CD4-positive, alpha-beta memory T cell (primary cell): Measurements from ENCODE around the gene SH3BP2. TPM values are rescaled to one million over a fixed set of nuclear protein-coding genes. Genes with fewer than 3 reads are reported as not detected.

Experiments used
- CTCF ChIA-PET: fragments of 350-600 bp; sonication (Branson Sonifier 250); formaldehyde crosslinking; loops from one replicate; lab custom pipeline; 2021; ENCODE audit warnings: inconsistent platforms; ENCODE audit not compliant: partially characterized antibody; lab: Charles Lee
- POLR2A ChIA-PET: fragments of 350-600 bp; sonication (Branson Sonifier 250); formaldehyde crosslinking; loops from one replicate; lab custom pipeline; 2021; ENCODE audit not compliant: partially characterized antibody; lab: Charles Lee
- DNase-seq, 5 donors: peaks; one replicate each; pipeline versions ENCODE4 v3.0.0 to v3.0.0-alpha.2; 2020 to 2022; ENCODE audit warnings: mixed read lengths in 1 of 5
- H3K27ac ChIP-seq: one replicate; pipeline ENCODE4 v1.7.0; 2013; ENCODE audit warnings: low read depth, low read length
- H3K27me3 ChIP-seq: 2 replicates; pipeline ENCODE4 v1.7.0; 2013; ENCODE audit warnings: mild to moderate bottlenecking, low read length, moderate library complexity; ENCODE audit not compliant: insufficient read depth
- H3K36me3 ChIP-seq: 2 replicates; pipeline ENCODE4 v1.7.0; 2013; ENCODE audit warnings: mild to moderate bottlenecking, low read length, moderate library complexity; ENCODE audit not compliant: insufficient read depth
- H3K4me1 ChIP-seq: 2 replicates; pipeline ENCODE4 v1.7.0; 2013; ENCODE audit warnings: mild to moderate bottlenecking, low read length, moderate library complexity; ENCODE audit not compliant: insufficient read depth
- H3K4me3 ChIP-seq, 2 donors: one replicate each; pipeline ENCODE4 v1.7.0; 2013; ENCODE audit warnings: low read length in 2 of 2, mild to moderate bottlenecking in 1 of 2
- H3K9me3 ChIP-seq, 2 donors: one replicate each; pipeline ENCODE4 v1.7.0; 2013; ENCODE audit warnings: low read length in 2 of 2, control low read depth in 1 of 2; ENCODE audit not compliant: control insufficient read depth in 1 of 2
- H3K27ac Mint-ChIP-seq, 7 donors: one replicate each; pipeline ENCODE4 v1.8.0; 2020 to 2021; ENCODE audit warnings: mixed read lengths in 7 of 7, mild to moderate bottlenecking in 6 of 7, inconsistent platforms in 3 of 7, moderate library complexity in 3 of 7
- H3K27me3 Mint-ChIP-seq, 2 donors: one replicate each; pipeline ENCODE4 v1.8.0; 2020 to 2021; ENCODE audit warnings: mixed read lengths in 2 of 2
- H3K36me3 Mint-ChIP-seq, 2 donors: one replicate each; pipeline ENCODE4 v1.8.0; 2020 to 2021; ENCODE audit warnings: mixed read lengths in 2 of 2, inconsistent platforms in 1 of 2, mild to moderate bottlenecking in 1 of 2
- H3K4me1 Mint-ChIP-seq, 4 donors: one replicate each; pipeline ENCODE4 v1.8.0; 2020 to 2021; ENCODE audit warnings: mixed read lengths in 4 of 4, mild to moderate bottlenecking in 1 of 4
- H3K4me3 Mint-ChIP-seq, 8 donors: one replicate each; pipeline ENCODE4 v1.8.0; 2020 to 2021; ENCODE audit warnings: mixed read lengths in 8 of 8, mild to moderate bottlenecking in 7 of 8, moderate library complexity in 6 of 8, inconsistent platforms in 3 of 8
- H3K9me3 Mint-ChIP-seq, 8 donors: one replicate each; pipeline ENCODE4 v1.8.0; 2020 to 2021; ENCODE audit warnings: mixed read lengths in 8 of 8, mild to moderate bottlenecking in 5 of 8, inconsistent platforms in 3 of 8, moderate library complexity in 1 of 8
- intact Hi-C: fragments of 100-400 bp; cut with micrococcal nuclease; formaldehyde crosslinking; loops from one replicate; pipeline ENCODE4 v1.15.1; 2023
- polyA plus RNA-seq, 2 donors: library from polyadenylated mRNA; unstranded; fragments of 300-500 nt; fragmentation: Illumina TruSeq; gene quantifications; one replicate each; pipeline ENCODE4 v1.2.3, GENCODE V29; 2021
- total RNA-seq, 2 experiments: library from RNA; stranded (reverse); gene quantifications; one replicate each; pipeline ENCODE4 v1.2.3, GENCODE V29; 2021

The SH3BP2 gene
- total and polyA plus RNA-seq, 4 experiments from 2014 or later = 3.8 to 44.3 (median 27.1) TPM

DNA sequence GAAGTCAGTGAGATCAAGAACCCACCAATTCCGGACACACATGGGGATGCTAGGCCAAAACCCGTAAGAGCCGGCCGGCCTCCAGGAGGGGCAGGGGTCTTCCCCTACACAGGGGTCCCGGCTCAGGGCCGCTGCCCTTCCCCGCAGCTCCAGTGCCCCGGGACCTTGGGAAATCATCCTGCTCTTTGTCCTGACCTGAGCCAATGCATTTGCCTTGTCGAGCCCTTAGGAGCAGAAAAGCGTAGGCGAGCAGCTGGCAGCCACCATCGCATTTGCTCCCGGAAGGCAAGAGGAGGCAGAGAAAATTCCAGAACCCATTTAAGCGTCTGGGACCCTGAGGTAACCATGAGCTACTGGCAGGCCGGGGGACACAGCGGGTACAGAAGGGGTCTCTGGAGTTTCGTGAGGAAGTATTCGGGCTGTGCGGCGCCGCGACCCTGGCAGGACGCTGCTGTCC is 29.3 kb upstream of the SH3BP2 start:
- DNase-seq = no peak
- Mint-ChIP-seq H3K27ac (peak overlapping the region in 2 of 7 donors; percentile 18 to 44), H3K9me3 (no peaks in the 10 kb centered on the region), H3K36me3 (no peaks in the 10 kb centered on the region), H3K27me3 (no peaks in the 10 kb centered on the region), H3K4me3 (peak overlapping the region in 7 of 8 donors; percentile 42 to 76 (median 51)), H3K4me1 (peaks cover 0 to 7% (median 5%) of the 10 kb centered on the region in 4 donors)
- Histone ChIP-seq H3K4me3 (peak overlapping the region in 1 of 2 donors; percentile 38), H3K9me3 (no peaks in the 10 kb centered on the region), H3K36me3 (no peaks in the 10 kb centered on the region), H3K27me3 (no peaks in the 10 kb centered on the region), H3K27ac (no peak overlapping the region), H3K4me1 (peaks cover 10% of the 10 kb centered on the region)
- CTCF ChIA-PET = interaction anchor here (0.6 to 3.2 kb wide), 29 partner anchors 10 to 282 kb away, joined by 3 to 34 read pairs (median 5); partner anchors contain the start of gene GRK4
- intact Hi-C loops = loop anchor here (10.0 kb wide), 1 partner anchor 51 kb away; no protein-coding TSS in a partner anchor
- POLR2A ChIA-PET = interaction anchor here (0.6 to 3.2 kb wide), 10 partner anchors 8 to 1169 kb away, joined by 3 to 15 read pairs (median 4); partner anchors contain the start of genes ADD1 and TNIP2

- no peak overlapping the region for H3K27ac ChIP-seq
- ChIA-PET CTCF (interaction anchor here (0.7 to 1.5 kb wide), 5 partner anchors 8 to 373 kb away, joined by 3 to 4 read pairs (median 3); no protein-coding TSS in a partner anchor), POLR2A (no interaction called here)
- Mint-ChIP-seq H3K27me3 (no peaks in the 10 kb centered on the region), H3K36me3 (no peaks in the 10 kb centered on the region), H3K9me3 (no peaks in the 10 kb centered on the region), H3K27ac (peak overlapping the region in 1 of 7 donors; percentile 25), H3K4me1 (peaks cover 4 to 12% (median 9%) of the 10 kb centered on the region in 4 donors), H3K4me3 (peak overlapping the region in 1 of 8 donors; percentile 52)
- H3K9me3 ChIP-seq = no peaks in the 10 kb centered on the region
- intact Hi-C loops = loop anchor here (2.0 to 10.0 kb wide), 3 partner anchors 49 to 197 kb away; partner anchors contain the start of genes GRK4 and NOP14
- H3K27me3 ChIP-seq = no peaks in the 10 kb centered on the region
- H3K36me3 ChIP-seq = no peaks in the 10 kb centered on the region
- peaks cover 16% of the 10 kb centered on the region for H3K4me1 ChIP-seq
- no peak for DNase-seq
- no peak overlapping the region for H3K4me3 ChIP-seq
These were observed 26.9 kb upstream of the SH3BP2 start for GRCh38 chr4:2765832-2766526.

DNA sequence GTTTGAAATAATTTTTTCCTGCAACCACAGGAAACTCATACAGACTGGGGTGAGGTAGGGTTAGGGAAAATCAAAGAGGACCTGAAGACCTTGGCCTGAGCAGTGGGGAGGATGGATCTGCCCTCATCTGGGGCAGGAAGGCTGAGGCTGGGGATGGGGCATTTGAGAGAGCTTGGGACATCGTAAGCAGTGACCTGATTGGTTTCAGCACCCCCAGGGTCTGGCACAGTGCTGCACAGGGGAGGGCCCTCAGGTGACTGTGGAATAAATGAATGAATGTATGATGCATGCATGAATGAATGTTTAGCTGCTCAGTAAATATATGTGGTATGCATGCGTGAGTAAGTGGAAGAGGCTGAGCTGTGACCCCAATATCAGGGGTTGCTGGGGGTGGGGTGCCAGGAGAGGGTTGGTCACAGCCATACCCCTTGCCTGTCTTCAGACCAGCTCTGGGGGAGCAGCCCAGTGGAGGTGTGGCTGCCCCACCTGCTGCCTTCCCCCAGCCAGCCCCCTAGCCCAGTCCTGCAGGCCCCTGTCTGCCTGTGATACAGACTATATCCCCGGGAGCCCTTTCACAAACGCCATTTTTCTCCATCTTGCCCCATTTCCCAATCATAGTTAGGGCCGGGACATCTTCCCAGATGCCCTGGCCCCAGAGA is 25.7 kb upstream of the SH3BP2 start:
- intact Hi-C loops = loop anchor here (10.0 kb wide), 1 partner anchor 48 kb away; no protein-coding TSS in a partner anchor
- H3K36me3 ChIP-seq = no peaks in the 10 kb centered on the region
- H3K4me3 ChIP-seq = no peak overlapping the region
- ChIA-PET CTCF (interaction anchor here (0.5 to 1.4 kb wide), 4 partner anchors 54 to 278 kb away, joined by 3 to 7 read pairs (median 3); no protein-coding TSS in a partner anchor), POLR2A (interaction anchor here (0.8 kb wide), 1 partner anchor 89 kb away, joined by 3 read pairs; no protein-coding TSS in a partner anchor)
- Mint-ChIP-seq H3K36me3 (no peaks in the 10 kb centered on the region), H3K27me3 (no peaks in the 10 kb centered on the region), H3K27ac (no peak overlapping the region), H3K4me3 (peak overlapping the region in 1 of 8 donors; percentile 30), H3K4me1 (peaks cover 8 to 20% (median 12%) of the 10 kb centered on the region in 4 donors), H3K9me3 (no peaks in the 10 kb centered on the region)
- DNase-seq = no peak
- H3K4me1 ChIP-seq = peaks cover 23% of the 10 kb centered on the region
- H3K27me3 ChIP-seq = no peaks in the 10 kb centered on the region
- no peaks in the 10 kb centered on the region for H3K9me3 ChIP-seq
- no peak overlapping the region for H3K27ac ChIP-seq

DNA sequence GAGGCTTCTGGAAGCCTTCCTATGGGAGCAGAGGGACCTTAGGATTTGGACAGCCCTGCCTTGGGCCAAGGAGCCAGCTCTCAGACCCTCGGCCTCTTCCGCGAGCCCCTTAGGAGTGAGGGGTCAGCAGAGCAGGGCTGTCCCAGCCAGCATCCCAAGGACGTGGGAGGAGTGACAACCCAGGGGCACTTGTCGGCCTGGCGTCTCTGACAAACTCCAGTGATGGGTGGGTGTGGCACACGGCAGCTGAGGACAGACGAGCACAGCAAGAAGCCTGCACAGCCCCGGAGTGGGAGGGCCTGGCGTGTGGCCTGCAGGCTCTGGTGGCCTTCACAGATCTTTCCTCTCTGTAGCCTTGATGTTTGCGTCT is 25.2 kb upstream of the SH3BP2 start:
- no peak overlapping the region for H3K4me3 ChIP-seq
- no peak overlapping the region for H3K27ac Mint-ChIP-seq
- H3K4me1 Mint-ChIP-seq = peaks cover 8 to 20% (median 10%) of the 10 kb centered on the region in 4 donors
- intact Hi-C loops = loop anchor here (10.0 kb wide), 1 partner anchor 47 kb away; no protein-coding TSS in a partner anchor
- H3K4me3 Mint-ChIP-seq = no peak overlapping the region
- H3K36me3 ChIP-seq = no peaks in the 10 kb centered on the region
- H3K27me3 Mint-ChIP-seq = no peaks in the 10 kb centered on the region
- no peaks in the 10 kb centered on the region for H3K27me3 ChIP-seq
- DNase-seq = no peak
- H3K9me3 Mint-ChIP-seq = no peaks in the 10 kb centered on the region
- H3K36me3 Mint-ChIP-seq = no peaks in the 10 kb centered on the region
- H3K27ac ChIP-seq = no peak overlapping the region
- no peaks in the 10 kb centered on the region for H3K9me3 ChIP-seq
- ChIA-PET POLR2A (interaction anchor here (0.8 kb wide), 1 partner anchor 88 kb away, joined by 3 read pairs; no protein-coding TSS in a partner anchor), CTCF (interaction anchor here (0.5 to 1.4 kb wide), 3 partner anchors 54 to 186 kb away, joined by 3 to 7 read pairs (median 3); no protein-coding TSS in a partner anchor)
- peaks cover 23% of the 10 kb centered on the region for H3K4me1 ChIP-seq

GRCh38 chr4:2768124-2768523 is 24.8 kb upstream of the SH3BP2 start:
- Mint-ChIP-seq H3K4me1 (peaks cover 8 to 20% (median 10%) of the 10 kb centered on the region in 4 donors), H3K9me3 (no peaks in the 10 kb centered on the region), H3K4me3 (no peak overlapping the region), H3K27ac (no peak overlapping the region), H3K27me3 (no peaks in the 10 kb centered on the region), H3K36me3 (no peaks in the 10 kb centered on the region)
- H3K27ac ChIP-seq = no peak overlapping the region
- no peak for DNase-seq
- peaks cover 23% of the 10 kb centered on the region for H3K4me1 ChIP-seq
- no peak overlapping the region for H3K4me3 ChIP-seq
- H3K9me3 ChIP-seq = no peaks in the 10 kb centered on the region
- POLR2A ChIA-PET = no interaction called here
- intact Hi-C loops = loop anchor here (10.0 kb wide), 1 partner anchor 47 kb away; no protein-coding TSS in a partner anchor
- CTCF ChIA-PET = interaction anchor here (1.4 kb wide), 1 partner anchor 186 kb away, joined by 7 read pairs; no protein-coding TSS in a partner anchor
- no peaks in the 10 kb centered on the region for H3K36me3 ChIP-seq
- no peaks in the 10 kb centered on the region for H3K27me3 ChIP-seq

- Mint-ChIP-seq H3K27me3 (no peaks in the 10 kb centered on the region), H3K9me3 (no peaks in the 10 kb centered on the region), H3K27ac (no peak overlapping the region), H3K4me1 (peaks cover 8 to 20% (median 10%) of the 10 kb centered on the region in 4 donors), H3K36me3 (no peaks in the 10 kb centered on the region), H3K4me3 (no peak overlapping the region)
- no peaks in the 10 kb centered on the region for H3K27me3 ChIP-seq
- H3K9me3 ChIP-seq = no peaks in the 10 kb centered on the region
- CTCF ChIA-PET = interaction anchor here (0.7 kb wide), 1 partner anchor 12 kb away, joined by 3 read pairs; no protein-coding TSS in a partner anchor
- H3K4me3 ChIP-seq = no peak overlapping the region
- POLR2A ChIA-PET = no interaction called here
- intact Hi-C loops = loop anchor here (10.0 kb wide), 1 partner anchor 46 kb away; no protein-coding TSS in a partner anchor
- DNase-seq = no peak
- H3K27ac ChIP-seq = no peak overlapping the region
- peaks cover 19% of the 10 kb centered on the region for H3K4me1 ChIP-seq
- no peaks in the 10 kb centered on the region for H3K36me3 ChIP-seq
These were observed 24.0 kb upstream of the SH3BP2 start for GRCh38 chr4:2768921-2769336.
